ENCODE data around the gene PRR33.
"Not testable (repeated sequence)": the region's sequence is repeated elsewhere in the genome, so short reads cannot be mapped to it uniquely, and the experiment has no call there.

The PRR33 gene

DNA sequence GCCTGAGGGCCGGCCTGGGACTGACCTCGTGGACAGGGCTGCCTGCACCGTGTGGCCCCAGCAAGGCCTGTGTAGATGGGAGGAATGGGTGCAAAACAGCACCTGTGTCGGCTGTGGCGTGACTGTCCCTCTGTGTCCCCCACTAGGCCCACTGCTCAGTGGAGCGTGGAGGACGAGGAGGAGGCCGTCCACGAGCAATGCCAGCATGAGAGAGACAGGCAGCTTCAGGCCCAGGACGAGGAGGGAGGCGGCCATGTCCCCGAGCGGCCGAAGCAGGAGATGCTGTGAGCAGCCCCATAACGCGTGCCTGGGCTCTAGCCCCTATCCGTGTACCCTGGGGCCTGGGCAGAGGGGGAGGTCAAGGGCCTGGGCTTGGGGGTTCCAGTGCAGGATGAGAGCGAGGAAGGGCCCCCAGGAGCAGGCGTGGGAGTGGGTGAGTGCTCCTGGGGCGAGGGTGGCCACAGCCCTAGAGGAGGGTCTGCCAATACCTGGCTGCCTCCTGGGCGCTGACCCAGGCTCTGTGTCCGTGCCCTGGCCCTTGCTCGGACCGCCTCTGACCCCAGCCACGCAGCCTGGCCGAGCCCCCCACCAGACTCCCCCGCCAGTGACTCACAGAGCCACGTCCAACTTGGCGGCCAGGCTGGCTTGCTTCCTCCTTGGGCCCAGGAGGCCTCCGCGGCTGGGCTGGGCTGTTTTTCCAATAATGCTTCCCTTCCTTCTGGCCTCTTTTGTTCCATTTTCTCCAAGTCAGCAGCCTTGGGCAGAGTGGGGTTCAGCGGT, 11.6 kb downstream of the PRR33 start:
- Histone ChIP-seq H3K27me3 (ENCODE audit: control insufficient read depth in 2 of 2, insufficient read depth in 2 of 2, low read length in 2 of 2) (no peaks in the 10 kb centered on the region), H3K4me3 (ENCODE audit: low read length in 2 of 2) (no peak overlapping the region), H3K9ac (ENCODE audit: low read depth in 1 of 2, low read length in 2 of 2) (no peak overlapping the region), H3K36me3 (ENCODE audit: control insufficient read depth in 2 of 2, insufficient read depth in 2 of 2, low read length in 2 of 2) (peaks cover 0 to 16% of the 10 kb centered on the region in 2 donors), H3K27ac (ENCODE audit: low read depth in 2 of 2, low read length in 2 of 2) (peak overlapping the region; percentile 66 to 67), H3K9me3 (ENCODE audit: control insufficient read depth in 2 of 2, low read length in 2 of 2) (no peaks in the 10 kb centered on the region), H3K4me1 (ENCODE audit: control insufficient read depth in 2 of 2, insufficient read depth in 2 of 2, low read length in 2 of 2) (peaks cover 6 to 10% of the 10 kb centered on the region in 2 donors)

- Histone ChIP-seq H3K9ac (ENCODE audit: low read depth in 1 of 2, low read length in 2 of 2) (no peak overlapping the region), H3K4me1 (ENCODE audit: control insufficient read depth in 2 of 2, insufficient read depth in 2 of 2, low read length in 2 of 2) (peaks cover 6 to 10% of the 10 kb centered on the region in 2 donors), H3K4me3 (ENCODE audit: low read length in 2 of 2) (no peak overlapping the region), H3K9me3 (ENCODE audit: control insufficient read depth in 2 of 2, low read length in 2 of 2) (no peaks in the 10 kb centered on the region), H3K36me3 (ENCODE audit: control insufficient read depth in 2 of 2, insufficient read depth in 2 of 2, low read length in 2 of 2) (peaks cover 0 to 9% of the 10 kb centered on the region in 2 donors), H3K27ac (ENCODE audit: low read depth in 2 of 2, low read length in 2 of 2) (peak overlapping the region in 1 of 2 donors; percentile 67), H3K27me3 (ENCODE audit: control insufficient read depth in 2 of 2, insufficient read depth in 2 of 2, low read length in 2 of 2) (no peaks in the 10 kb centered on the region)
Observed at GRCh38 chr11:1879342-1879940, 12.3 kb downstream of the PRR33 start.

DNA sequence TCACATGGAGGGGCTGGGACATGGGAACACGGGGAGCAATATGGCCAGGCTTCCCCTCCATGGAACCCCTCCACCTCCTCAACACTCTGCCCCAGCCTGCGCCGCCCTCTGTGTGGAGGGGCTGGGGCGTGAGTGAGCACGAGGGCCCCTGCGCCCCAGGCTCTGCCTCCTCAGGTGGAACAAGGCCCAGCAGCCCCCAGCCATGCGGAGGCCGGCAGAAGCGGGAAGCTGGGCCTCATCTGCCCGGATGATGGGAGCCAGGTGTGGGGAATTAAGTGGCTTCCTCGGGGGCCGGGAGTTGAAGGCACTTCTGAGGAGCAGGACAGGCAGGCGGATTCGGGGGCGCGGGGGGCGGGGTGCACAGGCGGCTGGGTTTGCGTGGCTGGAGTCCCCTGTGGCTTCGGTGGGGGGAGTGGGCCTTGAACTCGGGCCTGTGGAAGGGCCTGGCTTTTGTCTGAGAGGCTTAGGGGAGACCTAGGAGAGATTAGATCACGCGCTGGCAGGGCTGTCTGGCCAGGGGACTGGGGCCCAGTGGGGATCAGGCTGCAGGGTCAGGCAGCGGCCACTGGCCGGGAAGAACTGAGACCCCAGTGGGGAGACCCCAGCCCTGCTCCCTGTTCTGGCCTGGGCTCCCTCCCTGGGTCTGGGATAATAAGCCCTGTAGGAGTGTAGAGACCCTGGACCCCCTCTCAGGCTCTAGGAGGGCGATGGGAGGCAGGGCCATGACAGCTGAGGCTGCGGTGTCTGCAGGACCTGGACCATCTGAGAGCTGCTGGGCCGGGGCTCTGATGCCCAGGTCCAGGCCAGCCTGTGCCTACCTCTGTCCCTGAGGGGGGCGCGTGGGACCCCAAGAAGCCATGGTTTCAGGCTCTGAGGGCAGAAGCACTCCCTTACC, 13.3 kb downstream of the PRR33 start:
- no peaks in the 10 kb centered on the region for H3K27me3 ChIP-seq (ENCODE audit: control insufficient read depth in 2 of 2, insufficient read depth in 2 of 2, low read length in 2 of 2)
- H3K9ac ChIP-seq (ENCODE audit: low read depth in 1 of 2, low read length in 2 of 2): no peak overlapping the region
- H3K4me3 ChIP-seq (ENCODE audit: low read length in 2 of 2): no peak overlapping the region
- H3K36me3 ChIP-seq (ENCODE audit: control insufficient read depth in 2 of 2, insufficient read depth in 2 of 2, low read length in 2 of 2): peaks cover 0 to 3% of the 10 kb centered on the region in 2 donors
- peaks cover 6 to 10% of the 10 kb centered on the region in 2 donors for H3K4me1 ChIP-seq (ENCODE audit: control insufficient read depth in 2 of 2, insufficient read depth in 2 of 2, low read length in 2 of 2)
- H3K27ac ChIP-seq (ENCODE audit: low read depth in 2 of 2, low read length in 2 of 2): peak overlapping the region; percentile 67 to 68
- no peaks in the 10 kb centered on the region for H3K9me3 ChIP-seq (ENCODE audit: control insufficient read depth in 2 of 2, low read length in 2 of 2)

DNA sequence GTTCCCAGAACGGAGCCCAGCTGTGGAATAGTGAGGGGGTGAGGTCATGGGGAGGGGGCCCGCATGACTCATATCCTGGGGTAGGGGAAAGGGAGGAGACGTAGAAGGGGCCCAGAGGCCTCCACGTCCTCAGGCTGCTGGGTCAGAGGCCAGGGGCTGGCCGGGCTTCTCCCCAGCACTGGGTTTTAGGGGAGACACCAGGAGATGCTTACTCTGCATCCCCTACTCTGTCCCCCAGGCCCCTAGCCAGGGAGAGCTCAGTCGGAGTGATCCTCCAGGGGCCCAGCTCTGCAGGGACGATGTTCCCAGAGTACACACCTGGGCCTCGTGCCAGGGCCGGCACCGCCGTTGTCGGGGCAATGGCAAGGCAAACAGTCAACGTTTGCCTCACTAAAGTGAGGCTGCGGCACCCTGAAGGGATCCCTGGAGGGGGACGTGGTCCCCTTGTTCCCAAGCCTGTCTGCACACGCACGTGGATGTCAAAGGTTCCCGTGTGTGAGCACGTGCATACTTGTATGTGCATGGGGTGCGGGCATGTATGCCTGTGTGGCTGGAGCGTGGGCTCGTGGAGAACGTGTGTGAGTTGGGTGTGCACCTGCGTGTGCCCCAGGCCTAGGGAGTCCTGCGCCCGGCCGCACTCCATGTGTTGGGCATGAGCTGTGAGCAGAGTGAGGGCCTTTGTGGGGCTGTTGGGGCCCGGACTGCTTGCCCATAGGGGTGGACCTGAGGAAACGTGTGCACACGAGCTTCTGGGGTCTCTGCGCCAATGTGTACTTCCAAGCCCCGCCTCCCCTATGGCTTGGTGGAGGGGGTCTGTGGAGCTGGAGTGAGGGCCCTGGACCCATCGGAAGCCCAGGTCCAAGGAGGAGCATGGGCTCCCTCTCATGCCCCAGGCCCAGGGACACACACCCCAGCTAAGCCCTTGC, 14.2 kb downstream of the PRR33 start:
- Histone ChIP-seq H3K4me1 (ENCODE audit: control insufficient read depth in 2 of 2, insufficient read depth in 2 of 2, low read length in 2 of 2) (peaks cover 6 to 10% of the 10 kb centered on the region in 2 donors), H3K4me3 (ENCODE audit: low read length in 2 of 2) (no peak overlapping the region), H3K9me3 (ENCODE audit: control insufficient read depth in 2 of 2, low read length in 2 of 2) (no peaks in the 10 kb centered on the region), H3K36me3 (ENCODE audit: control insufficient read depth in 2 of 2, insufficient read depth in 2 of 2, low read length in 2 of 2) (no peaks in the 10 kb centered on the region), H3K27ac (ENCODE audit: low read depth in 2 of 2, low read length in 2 of 2) (peak overlapping the region; percentile 67 to 68), H3K9ac (ENCODE audit: low read depth in 1 of 2, low read length in 2 of 2) (no peak overlapping the region), H3K27me3 (ENCODE audit: control insufficient read depth in 2 of 2, insufficient read depth in 2 of 2, low read length in 2 of 2) (no peaks in the 10 kb centered on the region)

DNA sequence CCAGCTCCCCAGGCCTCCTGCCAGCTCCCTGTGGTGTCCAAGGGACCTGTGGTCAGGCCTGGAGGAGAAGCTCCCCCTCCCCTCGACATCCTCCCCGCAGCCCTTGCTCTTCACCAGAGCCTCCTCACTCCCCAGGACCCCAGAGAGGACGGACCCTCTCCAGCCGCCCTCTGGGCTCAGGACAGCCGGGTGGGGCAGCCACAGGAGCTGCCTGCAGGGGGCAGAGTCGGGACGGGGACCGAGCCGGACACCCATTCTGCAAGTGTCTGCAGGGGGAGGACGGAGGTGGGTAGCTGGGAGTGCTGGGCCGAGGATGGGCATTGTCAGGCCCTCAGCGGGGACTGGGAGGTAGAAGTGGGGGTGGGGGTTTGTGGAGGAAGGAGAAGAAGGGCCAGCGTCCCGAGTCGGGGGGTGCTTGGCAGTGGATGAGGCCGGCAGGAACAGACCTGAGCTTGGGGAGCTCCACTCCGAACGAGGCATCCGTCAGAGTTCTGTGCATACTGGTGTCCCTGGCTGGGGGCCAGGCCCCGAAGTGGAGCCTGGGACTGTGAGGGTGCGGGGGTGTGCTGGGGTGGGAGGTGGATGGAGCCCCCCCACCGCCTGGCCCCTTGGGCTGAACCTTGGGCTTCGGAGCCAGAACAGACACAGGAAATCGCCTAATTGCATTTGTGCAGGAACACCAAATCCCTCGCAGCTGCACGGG, 15.2 kb downstream of the PRR33 start:
- H3K27ac ChIP-seq (ENCODE audit: low read depth in 2 of 2, low read length in 2 of 2): peak overlapping the region; percentile 62 to 68
- no peak overlapping the region for H3K4me3 ChIP-seq (ENCODE audit: low read length in 2 of 2)
- H3K27me3 ChIP-seq (ENCODE audit: control insufficient read depth in 2 of 2, insufficient read depth in 2 of 2, low read length in 2 of 2): no peaks in the 10 kb centered on the region
- H3K9me3 ChIP-seq (ENCODE audit: control insufficient read depth in 2 of 2, low read length in 2 of 2): no peaks in the 10 kb centered on the region
- H3K4me1 ChIP-seq (ENCODE audit: control insufficient read depth in 2 of 2, insufficient read depth in 2 of 2, low read length in 2 of 2): peaks cover 6% of the 10 kb centered on the region in 2 donors
- H3K9ac ChIP-seq (ENCODE audit: low read depth in 1 of 2, low read length in 2 of 2): peak overlapping the region in 1 of 2 donors; percentile 24
- no peaks in the 10 kb centered on the region for H3K36me3 ChIP-seq (ENCODE audit: control insufficient read depth in 2 of 2, insufficient read depth in 2 of 2, low read length in 2 of 2)

DNA sequence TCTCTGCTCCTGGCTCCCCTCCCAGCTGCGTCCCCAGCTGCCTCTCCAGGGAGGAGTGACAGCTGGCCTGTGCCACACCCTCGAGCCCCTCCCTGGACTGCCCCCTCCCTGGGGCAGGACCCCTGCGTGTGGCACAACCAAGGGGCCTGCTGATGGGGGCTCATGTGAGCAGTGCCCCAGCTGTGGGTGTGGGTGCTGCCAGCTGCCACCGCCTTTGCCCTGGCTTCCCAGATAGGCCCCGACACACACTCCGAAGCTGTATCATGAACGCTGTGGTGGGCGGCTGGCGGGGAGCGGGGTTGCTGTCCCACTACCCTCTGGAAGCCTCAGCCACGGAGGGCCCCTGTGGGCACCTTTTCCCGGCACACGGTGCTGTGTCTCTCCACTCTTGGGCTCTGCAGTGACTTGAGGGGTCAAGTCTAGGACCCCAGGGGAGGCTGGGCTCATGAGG, 15.8 kb downstream of the PRR33 start:
- H3K36me3 ChIP-seq (ENCODE audit: control insufficient read depth in 2 of 2, insufficient read depth in 2 of 2, low read length in 2 of 2); H3K4me3 ChIP-seq (ENCODE audit: low read length in 2 of 2); H3K9me3 ChIP-seq (ENCODE audit: control insufficient read depth in 2 of 2, low read length in 2 of 2); H3K27me3 ChIP-seq (ENCODE audit: control insufficient read depth in 2 of 2, insufficient read depth in 2 of 2, low read length in 2 of 2); H3K4me1 ChIP-seq (ENCODE audit: control insufficient read depth in 2 of 2, insufficient read depth in 2 of 2, low read length in 2 of 2): not testable (repeated sequence)
- Histone ChIP-seq H3K27ac (ENCODE audit: low read depth in 2 of 2, low read length in 2 of 2) (peak overlapping the region; percentile 62 to 68), H3K9ac (ENCODE audit: low read depth in 1 of 2, low read length in 2 of 2) (peak overlapping the region in 1 of 2 donors; percentile 42)

- H3K36me3 ChIP-seq (ENCODE audit: control insufficient read depth in 2 of 2, insufficient read depth in 2 of 2, low read length in 2 of 2): no peaks in the 10 kb centered on the region
- no peaks in the 10 kb centered on the region for H3K9me3 ChIP-seq (ENCODE audit: control insufficient read depth in 2 of 2, low read length in 2 of 2)
- H3K27me3 ChIP-seq (ENCODE audit: control insufficient read depth in 2 of 2, insufficient read depth in 2 of 2, low read length in 2 of 2): peaks cover 0 to 3% of the 10 kb centered on the region in 2 donors
- H3K4me1 ChIP-seq (ENCODE audit: control insufficient read depth in 2 of 2, insufficient read depth in 2 of 2, low read length in 2 of 2): peaks cover 6 to 12% of the 10 kb centered on the region in 2 donors
- peak overlapping the region; percentile 58 to 63 for H3K27ac ChIP-seq (ENCODE audit: low read depth in 2 of 2, low read length in 2 of 2)
- H3K4me3 ChIP-seq (ENCODE audit: low read length in 2 of 2): no peak overlapping the region
- no peak overlapping the region for H3K9ac ChIP-seq (ENCODE audit: low read depth in 1 of 2, low read length in 2 of 2)
Observed at GRCh38 chr11:1875093-1875850, 16.4 kb downstream of the PRR33 start.

- not testable (repeated sequence) for H3K4me3 ChIP-seq (ENCODE audit: low read length in 2 of 2); H3K9me3 ChIP-seq (ENCODE audit: control insufficient read depth in 2 of 2, low read length in 2 of 2); H3K27me3 ChIP-seq (ENCODE audit: control insufficient read depth in 2 of 2, insufficient read depth in 2 of 2, low read length in 2 of 2); H3K36me3 ChIP-seq (ENCODE audit: control insufficient read depth in 2 of 2, insufficient read depth in 2 of 2, low read length in 2 of 2)
- H3K4me1 ChIP-seq (ENCODE audit: control insufficient read depth in 2 of 2, insufficient read depth in 2 of 2, low read length in 2 of 2): peaks cover 6 to 14% of the 10 kb centered on the region in 2 donors
- peak overlapping the region in 1 of 2 donors; percentile 33 for H3K9ac ChIP-seq (ENCODE audit: low read depth in 1 of 2, low read length in 2 of 2)
- H3K27ac ChIP-seq (ENCODE audit: low read depth in 2 of 2, low read length in 2 of 2): peak overlapping the region; percentile 58 to 63
Observed at GRCh38 chr11:1874441-1875092, 17.1 kb downstream of the PRR33 start.

Data from mucosa of rectum (tissue), 2 donors.